Activated CD4-positive, CD25-positive, alpha-beta regulatory T cell treated with anti-CD3 and anti-CD28 coated beads, Interleukin-2, amount 50 U/mL, for 72 hours (primary cell): ENCODE measurements around the gene SLC30A4.
A peak's percentile ranks its signal among the peaks of the same experiment; 100 is the strongest.
"Not testable (repeated sequence)": the region's sequence is repeated elsewhere in the genome, so short reads cannot be mapped to it uniquely, and the experiment has no call there.

ENCODE experiments used
- DNase-seq: peaks from one replicate; pipeline ENCODE4 v3.0.0; 2021

The SLC30A4 gene

GRCh38 chr15:45507143-45507542 lies 15.4 kb downstream of the SLC30A4 start:
- DNase-seq: not testable (repeated sequence)

- DNase-seq: no peak
These were observed 23.1 kb downstream of the SLC30A4 start for GRCh38 chr15:45499426-45499825.

DNA sequence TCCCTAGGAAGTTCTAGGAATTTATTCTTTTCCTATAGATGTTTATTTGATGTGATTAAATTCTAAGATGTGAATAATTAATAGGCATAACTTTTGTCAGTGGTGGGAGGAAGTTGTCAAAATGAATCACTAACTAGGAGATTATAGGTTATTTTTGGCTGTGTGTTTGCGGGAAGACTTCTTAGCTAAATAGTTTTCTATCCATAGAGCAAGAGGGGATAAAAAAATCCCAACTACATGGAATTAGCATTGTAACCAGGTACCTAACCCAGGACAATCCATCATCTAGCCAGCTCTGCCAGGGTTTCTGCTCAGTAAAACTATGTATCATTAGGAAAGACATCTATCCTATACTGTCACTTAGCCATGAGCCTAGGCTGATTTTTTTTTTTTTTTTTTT lies 23.9 kb downstream of the SLC30A4 start:
- no peak for DNase-seq

- DNase-seq: no peak
These were observed 25.3 kb downstream of the SLC30A4 start for GRCh38 chr15:45497261-45497660.

GRCh38 chr15:45496658-45497057 lies 25.9 kb downstream of the SLC30A4 start:
- no peak for DNase-seq

GRCh38 chr15:45495588-45495987 lies 27.0 kb downstream of the SLC30A4 start:
- DNase-seq: no peak

- no peak for DNase-seq
These were observed 32.8 kb downstream of the SLC30A4 start for GRCh38 chr15:45489690-45490238.

GRCh38 chr15:45486317-45486716 lies 36.2 kb downstream of the SLC30A4 start:
- DNase-seq: no peak

GRCh38 chr15:45481135-45481534 lies 41.4 kb downstream of the SLC30A4 start:
- no peak for DNase-seq

DNA sequence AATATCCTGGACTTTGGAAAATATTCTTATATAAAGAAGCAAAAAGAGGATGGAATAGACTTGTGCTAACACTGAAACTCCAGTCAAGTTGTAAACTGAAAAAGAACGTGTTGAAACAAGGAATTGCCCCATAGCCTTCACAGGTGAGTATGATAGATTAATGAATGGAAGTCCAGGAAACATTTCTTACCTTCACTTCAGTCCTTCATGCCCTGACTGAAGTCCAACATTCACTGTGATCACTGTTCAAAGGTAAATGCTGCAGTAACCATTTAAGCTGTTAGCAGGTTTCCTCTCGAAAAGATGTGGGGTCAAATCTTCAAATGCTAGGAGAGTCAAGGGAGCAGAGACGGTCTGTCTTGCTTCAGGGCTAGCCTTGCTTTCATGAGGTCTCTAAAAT lies 46.1 kb downstream of the SLC30A4 start:
- DNase-seq: no peak

- no peak for DNase-seq
These were observed 47.8 kb downstream of the SLC30A4 start for GRCh38 chr15:45474799-45475198.

DNA sequence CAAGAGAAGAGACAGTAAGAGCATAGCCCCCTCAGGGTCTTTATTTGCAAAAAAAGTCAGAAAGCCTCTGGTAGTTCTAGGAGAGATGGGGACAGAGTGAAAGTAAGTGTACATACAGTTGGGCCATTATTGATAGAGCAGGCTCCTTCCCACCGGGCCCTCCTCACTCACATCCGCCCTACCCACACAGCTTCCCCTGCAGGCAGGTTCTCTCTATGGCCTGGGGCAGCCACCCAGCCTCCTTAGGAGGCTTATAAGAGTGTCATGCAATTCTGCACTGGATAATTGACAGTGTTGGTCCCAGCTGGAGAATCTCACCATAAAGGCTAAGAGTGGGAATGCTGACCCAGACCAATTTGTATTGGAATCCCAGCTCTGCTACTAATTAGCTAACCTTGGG lies 49.5 kb downstream of the SLC30A4 start:
- DNase-seq: no peak

DNA sequence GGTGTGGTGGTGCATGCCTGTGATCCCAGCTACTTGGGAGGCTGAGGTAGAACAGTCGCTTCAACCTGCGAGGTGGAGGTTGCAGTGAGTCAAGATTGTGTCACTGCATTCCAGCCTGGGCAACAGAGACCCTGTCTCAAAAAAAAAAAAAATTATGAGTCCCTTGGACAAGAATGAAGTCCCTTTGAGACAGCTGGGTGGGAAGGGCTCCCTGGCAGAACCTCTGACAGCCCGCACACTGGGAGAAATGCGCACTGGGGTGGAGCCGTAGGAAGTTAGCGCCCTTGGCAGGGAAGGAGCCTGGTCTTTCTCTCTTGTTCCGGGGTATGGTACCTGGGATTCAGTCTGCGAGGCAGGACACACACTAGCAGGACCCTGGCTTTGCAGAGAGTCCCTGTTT lies 51.4 kb downstream of the SLC30A4 start:
- no peak for DNase-seq

DNA sequence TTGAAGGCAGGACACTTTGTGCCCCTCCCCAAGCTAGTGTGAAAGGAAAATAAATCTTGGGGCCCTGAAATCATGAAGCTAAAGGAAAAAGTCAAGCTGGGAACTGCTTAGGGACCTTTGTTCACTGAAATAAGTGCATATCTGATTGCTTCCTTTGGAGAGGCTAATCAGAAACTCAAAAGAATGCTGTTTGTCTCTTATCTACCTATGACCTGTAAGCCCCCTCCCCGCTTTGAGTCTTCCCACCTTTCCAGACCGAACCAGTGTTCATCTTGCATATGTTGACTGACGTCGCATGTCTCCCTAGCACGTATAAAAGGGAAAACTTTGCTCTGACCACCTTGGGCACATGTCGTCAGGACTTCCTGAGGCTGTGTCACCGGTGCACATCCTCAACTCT lies 53.1 kb downstream of the SLC30A4 start:
- DNase-seq: no peak

- no peak for DNase-seq
These were observed 53.5 kb downstream of the SLC30A4 start for GRCh38 chr15:45469027-45469426.

- DNase-seq: no peak
These were observed 54.3 kb downstream of the SLC30A4 start for GRCh38 chr15:45468294-45468693.

GRCh38 chr15:45458746-45459403 lies 63.7 kb downstream of the SLC30A4 start:
- peak; percentile 82 for DNase-seq

DNA sequence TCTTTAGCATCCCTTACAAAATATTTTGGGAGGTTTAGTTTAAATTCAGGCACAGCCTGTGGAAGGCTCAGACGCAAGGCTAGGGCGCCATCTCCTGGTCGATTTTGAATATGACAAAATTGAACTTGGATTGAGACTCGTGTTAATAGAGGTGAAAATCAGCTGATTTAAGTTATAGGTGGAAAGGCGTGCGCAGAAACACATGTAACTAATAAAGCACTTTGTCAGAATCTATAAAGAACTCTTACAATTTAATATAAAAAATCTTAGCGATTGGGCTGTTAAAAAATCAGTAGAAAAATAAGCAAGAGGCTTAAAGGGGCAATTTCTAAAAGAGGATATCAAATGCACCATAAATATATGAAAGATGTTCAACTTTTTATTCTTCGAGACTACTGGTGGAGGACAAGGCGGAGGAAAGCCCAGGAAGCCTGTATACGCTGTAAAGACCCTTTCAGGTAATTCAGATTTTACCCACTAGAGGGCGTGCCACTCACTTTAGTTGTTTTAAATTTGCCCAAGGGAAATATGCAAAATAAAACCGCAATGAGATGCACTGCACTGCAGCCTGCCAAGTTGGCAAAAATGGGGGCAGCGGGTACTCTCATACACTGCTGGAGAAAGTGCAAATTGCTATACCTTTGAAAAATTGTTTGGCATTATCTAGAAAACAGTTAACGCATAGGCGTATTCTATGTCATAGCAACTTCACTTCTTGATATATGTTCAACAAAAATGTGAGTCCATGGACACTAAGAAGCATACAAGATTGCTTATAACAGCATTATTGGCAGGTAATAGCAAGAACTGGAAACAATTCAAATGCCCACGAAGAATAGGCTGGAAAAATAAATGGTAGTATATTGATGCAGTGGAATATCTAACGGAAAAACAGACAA lies 64.7 kb downstream of the SLC30A4 start:
- peak; percentile 68 for DNase-seq

DNA sequence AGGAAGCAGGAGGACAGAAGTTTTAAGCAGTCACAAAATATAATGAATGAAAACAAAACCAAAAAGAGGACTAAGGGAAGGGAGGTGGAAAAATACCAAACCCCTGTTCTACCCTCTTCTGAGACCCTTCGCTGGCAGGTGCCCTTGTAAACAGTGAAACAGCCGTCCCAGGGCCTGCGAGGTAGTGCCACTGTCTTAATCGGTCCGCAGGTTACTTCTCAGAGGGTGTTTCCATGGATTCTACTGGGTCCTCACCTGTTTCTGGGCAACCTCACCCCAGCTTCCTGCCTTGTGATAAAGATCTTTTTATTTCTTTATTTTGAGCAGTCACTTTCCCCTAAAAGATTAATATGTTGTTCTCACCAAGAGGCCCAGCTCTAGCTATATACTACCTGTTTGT lies 65.3 kb downstream of the SLC30A4 start:
- no peak for DNase-seq

DNA sequence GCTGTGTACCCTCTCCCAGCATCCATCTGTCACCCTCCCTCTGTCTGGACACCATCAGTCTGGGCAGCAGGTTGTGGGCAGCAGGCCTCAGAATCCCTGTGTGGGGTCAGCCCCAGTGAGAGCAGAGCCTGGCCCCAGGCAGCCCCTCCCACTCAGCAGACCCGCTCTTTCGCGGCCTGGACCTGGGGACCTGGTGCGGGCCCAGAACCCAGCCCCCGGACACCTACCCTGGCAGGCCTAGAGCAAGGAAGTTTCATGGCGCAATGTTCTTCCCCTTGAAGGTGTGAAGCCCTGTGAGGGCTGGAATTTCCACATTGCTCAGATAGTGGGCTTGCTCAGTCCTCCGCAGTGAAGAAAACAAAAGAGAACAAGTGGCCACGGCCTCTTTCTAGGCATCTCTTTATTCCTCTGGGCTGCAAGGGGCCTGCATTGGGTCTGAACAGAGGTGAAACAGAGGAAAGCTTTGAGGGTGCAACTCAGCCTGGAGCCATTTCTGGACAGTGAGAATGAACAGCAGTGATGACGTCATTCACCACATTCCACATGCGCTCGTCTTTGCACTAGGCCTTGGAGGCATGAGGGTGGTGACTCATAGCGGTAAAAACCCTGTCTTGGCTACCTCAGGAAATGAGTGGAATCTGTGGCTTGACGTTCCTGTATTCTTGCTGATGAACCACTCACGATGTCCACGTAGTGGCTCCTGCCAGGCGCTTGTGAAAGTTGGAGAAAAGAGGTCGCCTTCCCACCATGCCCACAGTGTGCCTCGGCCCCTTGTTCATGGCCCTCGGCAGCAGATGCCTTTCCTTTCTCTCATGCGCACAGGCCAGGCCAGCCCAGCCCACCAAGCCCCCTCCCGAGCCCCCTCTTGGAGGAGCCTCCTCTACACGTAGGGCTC lies 66.1 kb downstream of the SLC30A4 start:
- peak; percentile 56 for DNase-seq

GRCh38 chr15:45454814-45455213 lies 67.7 kb downstream of the SLC30A4 start:
- DNase-seq: peak; percentile 49

DNA sequence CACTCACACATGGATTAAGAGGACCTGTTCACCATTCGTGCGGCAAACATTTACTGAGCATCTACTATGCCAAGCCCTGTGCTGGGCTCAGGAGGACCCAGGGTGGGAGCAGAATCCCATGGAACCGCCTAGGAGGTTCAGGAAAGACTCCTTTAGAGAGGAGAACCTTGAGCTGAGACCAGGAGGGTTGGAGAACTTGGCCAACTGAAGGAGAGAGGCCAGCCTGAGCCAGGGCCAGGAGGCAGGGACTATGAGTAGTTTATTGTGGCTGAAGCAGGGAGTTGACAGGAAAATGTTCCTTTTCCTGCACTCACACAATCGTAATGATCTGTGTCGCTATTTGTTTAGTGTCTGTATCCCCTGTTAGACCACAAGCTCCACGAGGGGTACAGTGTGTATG lies 71.3 kb downstream of the SLC30A4 start:
- DNase-seq: no peak
